GM06990 (cell line): Measurements from ENCODE around the gene TMEM178B.

Experiments
- DNase-seq: peaks from one replicate; pipeline ENCODE4 v3.0.0-alpha.2; 2011; ENCODE audit not compliant: insufficient read length; ENCODE audit errors: extremely low read depth
- H3K27me3 ChIP-seq: replicated peaks from 2 replicates; pipeline ENCODE4 v1.6.0; 2011; ENCODE audit warnings: low read length; ENCODE audit not compliant: control insufficient read depth, insufficient read depth
- H3K36me3 ChIP-seq: 2 replicates; pipeline ENCODE4 v1.5.1; 2011; ENCODE audit warnings: low read length; ENCODE audit not compliant: control insufficient read depth, insufficient read depth
- H3K4me3 ChIP-seq: replicated peaks from 2 replicates; pipeline ENCODE4 v1.5.1; 2011; ENCODE audit warnings: low read depth, mild to moderate bottlenecking, control low read depth, low read length
- TF ChIP-seq, protein P1 (sequence below): IDR thresholded peaks from 2 replicates; pipeline ENCODE4 v1.5.1; 2011; ENCODE audit warnings: low read length, control low read depth, mild to moderate bottlenecking, inconsistent platforms; ENCODE audit not compliant: insufficient read depth, poor library complexity, severe bottlenecking

TMEM178B gene

DNA sequence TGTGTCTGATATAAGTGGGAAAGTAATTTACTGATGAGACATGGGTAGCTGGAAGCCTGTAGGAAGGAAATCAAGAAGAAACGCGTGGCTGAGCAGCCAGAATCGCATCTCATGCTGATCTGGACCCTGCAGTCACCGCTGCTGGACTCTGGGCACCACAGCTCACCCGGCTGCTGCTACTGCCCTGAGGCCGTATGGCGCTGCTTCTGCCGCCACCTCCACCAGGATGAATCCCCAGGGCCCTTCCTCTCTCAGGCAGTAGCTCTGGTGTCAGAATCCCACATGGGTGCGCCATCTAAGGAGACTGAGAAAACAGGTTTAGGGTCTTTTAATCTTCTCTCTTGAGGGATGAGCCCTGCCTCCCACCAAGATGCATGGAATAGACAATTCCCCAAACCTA, 407.1 kb downstream of the TMEM178B start:
- no peak for DNase-seq
- TF ChIP-seq, protein P1, sequence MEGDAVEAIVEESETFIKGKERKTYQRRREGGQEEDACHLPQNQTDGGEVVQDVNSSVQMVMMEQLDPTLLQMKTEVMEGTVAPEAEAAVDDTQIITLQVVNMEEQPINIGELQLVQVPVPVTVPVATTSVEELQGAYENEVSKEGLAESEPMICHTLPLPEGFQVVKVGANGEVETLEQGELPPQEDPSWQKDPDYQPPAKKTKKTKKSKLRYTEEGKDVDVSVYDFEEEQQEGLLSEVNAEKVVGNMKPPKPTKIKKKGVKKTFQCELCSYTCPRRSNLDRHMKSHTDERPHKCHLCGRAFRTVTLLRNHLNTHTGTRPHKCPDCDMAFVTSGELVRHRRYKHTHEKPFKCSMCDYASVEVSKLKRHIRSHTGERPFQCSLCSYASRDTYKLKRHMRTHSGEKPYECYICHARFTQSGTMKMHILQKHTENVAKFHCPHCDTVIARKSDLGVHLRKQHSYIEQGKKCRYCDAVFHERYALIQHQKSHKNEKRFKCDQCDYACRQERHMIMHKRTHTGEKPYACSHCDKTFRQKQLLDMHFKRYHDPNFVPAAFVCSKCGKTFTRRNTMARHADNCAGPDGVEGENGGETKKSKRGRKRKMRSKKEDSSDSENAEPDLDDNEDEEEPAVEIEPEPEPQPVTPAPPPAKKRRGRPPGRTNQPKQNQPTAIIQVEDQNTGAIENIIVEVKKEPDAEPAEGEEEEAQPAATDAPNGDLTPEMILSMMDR = no peak
- Histone ChIP-seq H3K27me3 (no peaks in the 10 kb centered on the region), H3K4me3 (no peak overlapping the region), H3K36me3 (no peaks in the 10 kb centered on the region)

DNA sequence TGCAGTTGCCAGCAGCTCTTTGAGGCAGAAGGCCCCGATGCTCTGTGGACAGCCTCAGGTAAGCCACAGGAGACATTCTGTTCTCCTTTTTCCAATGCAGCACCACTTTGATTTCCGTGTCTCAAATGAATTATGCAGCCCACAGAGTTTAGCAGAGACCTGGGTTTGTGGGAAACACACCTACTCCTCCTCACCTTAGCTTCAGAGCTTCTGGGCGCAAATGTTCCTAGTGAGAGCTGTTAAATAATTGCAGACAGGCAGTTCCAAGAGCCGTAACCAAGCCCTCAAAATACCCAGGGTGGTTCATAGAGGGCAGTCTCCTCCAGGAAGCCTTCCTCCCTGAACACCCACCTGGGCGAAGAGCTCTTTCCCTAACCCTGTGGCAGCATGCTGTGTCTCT, 408.1 kb downstream of the TMEM178B start:
- TF ChIP-seq, protein P1 = no peak
- H3K4me3 ChIP-seq = no peak overlapping the region
- DNase-seq = no peak
- no peaks in the 10 kb centered on the region for H3K36me3 ChIP-seq
- H3K27me3 ChIP-seq = no peaks in the 10 kb centered on the region

DNA sequence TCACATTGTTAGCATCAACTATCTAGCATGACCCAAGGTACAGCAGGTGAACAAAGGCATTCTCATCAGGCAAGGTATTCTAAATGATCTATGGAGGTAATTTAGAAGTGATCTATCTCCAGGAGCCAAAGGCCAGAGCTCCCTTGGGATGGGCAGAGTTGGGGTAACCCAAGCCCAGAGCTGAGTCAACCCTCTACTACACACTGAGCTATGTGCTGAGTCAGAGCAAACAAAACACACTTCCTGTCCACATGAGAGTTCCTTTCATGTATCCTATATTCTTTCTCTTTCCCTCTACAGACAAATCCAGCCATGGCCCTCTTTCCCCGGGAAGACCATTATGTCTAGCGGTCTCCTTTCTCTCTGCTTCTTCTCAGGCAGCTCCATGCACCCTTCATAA, 409.2 kb downstream of the TMEM178B start:
- no peaks in the 10 kb centered on the region for H3K36me3 ChIP-seq
- H3K4me3 ChIP-seq = no peak overlapping the region
- no peaks in the 10 kb centered on the region for H3K27me3 ChIP-seq
- no peak for DNase-seq
- TF ChIP-seq, protein P1 = no peak

GRCh38 chr7:141484907-141485306, 411.0 kb downstream of the TMEM178B start:
- no peak for DNase-seq
- TF ChIP-seq, protein P1 = no peak
- H3K36me3 ChIP-seq = no peaks in the 10 kb centered on the region
- H3K4me3 ChIP-seq = no peak overlapping the region
- no peaks in the 10 kb centered on the region for H3K27me3 ChIP-seq

- no peak overlapping the region for H3K4me3 ChIP-seq
- no peaks in the 10 kb centered on the region for H3K36me3 ChIP-seq
- H3K27me3 ChIP-seq = no peaks in the 10 kb centered on the region; the same call in 1 of the 2 replicates
- no peak for DNase-seq
- TF ChIP-seq, protein P1 = no peak
These were observed 413.1 kb downstream of the TMEM178B start for GRCh38 chr7:141486959-141487358.

DNA sequence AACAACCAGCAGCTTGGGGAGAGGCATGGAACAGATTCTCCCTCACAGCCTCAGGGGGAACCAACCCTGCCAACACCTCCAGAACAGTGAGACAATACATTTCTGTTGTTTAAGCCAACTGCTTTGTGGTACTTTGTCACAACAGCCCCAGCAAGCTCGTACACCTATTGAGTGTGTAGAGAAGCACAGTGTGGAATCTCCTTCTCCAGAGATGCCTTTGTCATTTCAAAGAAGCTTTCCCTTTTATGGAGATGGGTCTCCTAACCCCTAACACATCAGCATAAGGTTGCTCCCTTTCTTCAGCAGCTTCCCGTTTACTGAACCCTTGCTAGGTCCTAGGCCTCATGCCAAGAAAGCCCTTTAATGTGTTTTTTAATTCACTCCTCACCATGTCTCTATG, 416.6 kb downstream of the TMEM178B start:
- H3K36me3 ChIP-seq = no peaks in the 10 kb centered on the region
- no peak for DNase-seq
- no peak overlapping the region for H3K4me3 ChIP-seq
- no peaks in the 10 kb centered on the region; the same call in none of the 2 replicates for H3K27me3 ChIP-seq
- TF ChIP-seq, protein P1 = no peak
